GM18867 (cell line): ENCODE data around the gene GPR139.

Experiments
- ATAC-seq: cut with Tn5 transposase; IDR thresholded peaks from one replicate; pipeline ENCODE4 v1.9.1; 2021; ENCODE audit warnings: mild to moderate bottlenecking, moderate library complexity; ENCODE audit not compliant: unreplicated experiment

The GPR139 gene

DNA sequence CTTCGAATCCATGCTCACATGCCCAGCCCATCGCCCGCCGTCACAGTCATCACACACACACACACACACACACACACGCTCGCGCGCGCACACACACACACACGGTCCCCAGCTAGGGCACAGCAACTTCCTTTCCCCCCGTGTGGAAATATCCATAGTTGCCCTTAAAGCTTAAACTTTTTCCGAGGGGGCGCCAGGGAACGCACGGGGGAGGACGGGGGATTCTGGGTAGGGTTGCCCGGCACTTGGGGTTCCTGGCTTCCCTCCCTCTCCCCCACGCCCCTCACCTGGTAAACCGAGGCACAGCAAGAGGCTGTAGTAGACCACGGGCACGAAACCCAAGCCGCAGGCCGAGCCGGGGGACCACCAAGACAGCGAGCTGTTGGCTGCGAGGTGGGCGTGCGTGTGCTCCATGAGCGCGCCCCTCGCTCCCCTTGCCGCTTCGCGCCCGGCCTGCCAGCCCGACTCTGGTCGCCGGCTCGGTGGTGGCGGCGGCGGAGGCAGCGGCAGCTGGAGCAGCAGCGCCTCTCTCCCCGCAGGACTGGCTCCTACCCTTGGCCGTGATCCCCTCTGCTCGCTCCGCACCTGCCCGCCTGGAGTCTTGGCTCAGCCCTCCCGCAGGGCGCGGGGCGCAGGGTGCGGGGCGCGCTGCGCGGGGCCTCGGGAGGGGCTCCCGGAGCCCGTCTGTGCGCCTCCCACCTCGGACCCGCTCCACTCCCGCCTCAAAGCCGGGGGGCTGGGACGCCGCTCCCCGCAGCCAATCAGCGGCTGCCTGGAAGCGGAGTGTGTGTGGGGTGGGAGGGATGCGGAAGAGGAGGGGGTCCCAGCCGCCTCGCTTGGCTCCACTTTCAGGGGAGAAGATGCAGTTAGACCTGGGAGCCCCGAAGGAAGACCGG is at the start of gene GPR139:
Gene GPR139, minus strand, starts transcription at position 688 of the 896 bp plus-strand sequence. Its CDS starts 274 bp downstream, at position 414.
- no peak for ATAC-seq

DNA sequence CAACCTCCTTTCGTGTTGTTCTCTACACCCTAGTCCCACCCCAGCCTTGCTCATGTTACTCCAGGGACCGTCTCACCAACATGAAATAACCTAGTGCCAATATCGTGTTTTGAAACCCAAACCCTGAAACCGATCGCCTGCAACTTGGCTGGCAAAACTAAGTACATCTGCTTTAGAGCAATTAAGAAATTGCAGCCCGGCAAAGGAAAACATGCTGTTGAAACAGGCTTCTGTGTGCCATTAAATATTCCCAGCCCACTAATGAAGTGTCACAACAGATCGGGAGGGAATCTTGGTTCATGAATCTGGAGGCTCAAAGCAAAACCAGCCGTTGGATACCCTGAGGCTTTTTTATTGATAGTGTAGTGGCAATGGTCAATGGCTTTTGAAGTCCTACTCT is 48.3 kb upstream of the GPR139 start:
- ATAC-seq: no peak

DNA sequence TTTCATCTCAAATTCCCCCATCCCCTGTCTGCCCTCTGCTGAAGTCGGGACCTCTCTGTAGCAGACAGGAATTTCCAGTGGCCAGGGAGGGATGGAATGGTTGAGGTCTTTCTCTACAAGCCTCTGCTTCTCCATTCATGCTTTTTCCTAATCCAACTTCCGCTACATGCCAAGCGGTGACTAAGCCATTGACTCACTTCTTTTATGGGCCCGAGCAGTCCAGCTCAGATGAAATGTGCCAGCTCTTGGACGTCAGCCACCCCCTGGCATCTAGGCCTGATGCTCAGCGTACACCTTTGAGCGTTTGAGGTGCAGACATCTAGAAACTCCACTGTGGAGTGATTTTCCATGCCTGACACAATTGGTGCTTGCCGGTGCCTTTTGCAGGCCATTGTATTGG is 40.7 kb upstream of the GPR139 start:
- no peak for ATAC-seq

DNA sequence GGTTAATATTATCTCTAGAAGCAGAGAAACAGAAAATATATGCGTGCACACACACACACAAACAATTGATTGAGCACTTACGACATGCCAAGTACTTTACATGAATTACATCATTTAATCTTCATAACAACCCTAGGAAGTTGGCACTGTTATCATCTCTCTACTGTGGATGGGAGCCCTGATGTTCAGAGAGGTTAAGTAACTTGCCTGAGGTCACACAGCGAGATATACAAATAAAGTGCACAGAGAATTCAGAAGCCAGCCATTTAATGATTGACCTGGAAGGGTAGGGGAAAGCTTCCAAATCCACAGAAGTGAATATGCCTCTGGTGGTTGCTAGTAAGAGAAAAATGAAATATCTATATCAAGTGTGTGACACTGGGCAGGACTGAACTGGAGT is 37.5 kb upstream of the GPR139 start:
- ATAC-seq: no peak

DNA sequence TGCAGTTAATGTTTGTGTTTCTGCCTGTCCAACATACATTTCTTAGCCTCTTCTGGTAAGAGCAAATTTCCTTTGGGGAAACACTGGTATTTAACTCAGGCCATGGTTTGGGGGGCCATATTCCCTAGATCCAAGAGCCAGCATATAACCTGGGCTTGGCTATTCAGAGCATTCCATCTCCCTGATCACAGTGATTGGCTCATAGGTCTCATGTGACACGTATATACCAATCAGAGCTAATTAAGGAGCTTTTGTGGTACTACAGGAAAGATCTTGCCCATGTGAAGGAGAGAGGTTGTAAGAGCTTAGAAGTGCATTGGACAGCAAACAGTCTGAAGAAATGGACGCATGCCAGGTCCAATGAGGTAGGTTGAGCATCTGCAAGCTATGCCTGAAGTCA is 33.4 kb upstream of the GPR139 start:
- ATAC-seq: no peak

DNA sequence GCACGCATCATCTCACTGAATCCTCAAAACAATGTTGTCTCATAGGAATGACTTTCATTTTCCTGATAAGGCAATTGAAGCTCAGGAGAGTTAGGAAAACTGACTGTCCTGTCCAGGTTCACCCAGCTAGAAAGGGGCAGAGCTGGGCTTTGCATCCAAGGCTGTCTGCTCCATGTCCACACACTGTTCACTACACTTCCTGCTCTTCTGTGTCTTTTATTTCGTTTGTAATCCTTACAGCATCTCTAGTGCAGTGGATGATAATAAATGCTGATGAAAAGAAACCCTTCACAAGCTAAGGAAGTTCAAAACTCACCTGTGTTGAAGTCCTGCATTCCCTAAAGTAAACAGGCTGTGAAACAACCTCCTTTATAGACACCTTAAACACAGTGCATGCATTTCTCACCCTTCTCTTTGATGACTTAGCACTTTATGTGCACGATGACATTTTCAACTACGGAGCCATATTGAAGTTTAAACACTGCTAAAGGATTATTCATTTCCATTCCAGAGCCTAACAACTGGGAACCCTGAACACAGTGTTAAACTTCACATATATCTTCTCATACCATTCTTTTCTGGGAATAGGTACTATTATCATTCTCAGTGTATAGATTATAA is 31.0 kb upstream of the GPR139 start:
- no peak for ATAC-seq

DNA sequence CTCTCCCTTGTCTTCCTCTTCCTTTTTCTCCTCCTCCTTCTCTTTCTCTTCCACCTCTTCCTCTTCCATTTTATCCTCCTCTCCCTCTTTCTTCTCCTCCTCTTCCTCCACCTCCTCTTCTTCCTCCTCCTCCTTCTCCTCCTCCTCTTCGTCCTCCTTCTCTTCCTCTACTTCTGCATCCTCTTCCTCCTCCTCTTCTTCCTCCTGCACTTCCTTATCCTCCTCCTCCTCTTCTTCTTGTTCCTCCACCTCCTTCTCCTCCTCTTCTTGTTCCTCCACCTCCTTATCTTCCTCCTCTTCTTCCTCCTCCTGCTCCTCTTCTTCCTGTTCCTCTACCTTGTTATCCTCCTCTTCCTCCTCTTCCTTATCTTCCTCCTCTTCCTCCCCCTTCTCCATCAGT is 28.8 kb upstream of the GPR139 start:
- ATAC-seq: no peak

DNA sequence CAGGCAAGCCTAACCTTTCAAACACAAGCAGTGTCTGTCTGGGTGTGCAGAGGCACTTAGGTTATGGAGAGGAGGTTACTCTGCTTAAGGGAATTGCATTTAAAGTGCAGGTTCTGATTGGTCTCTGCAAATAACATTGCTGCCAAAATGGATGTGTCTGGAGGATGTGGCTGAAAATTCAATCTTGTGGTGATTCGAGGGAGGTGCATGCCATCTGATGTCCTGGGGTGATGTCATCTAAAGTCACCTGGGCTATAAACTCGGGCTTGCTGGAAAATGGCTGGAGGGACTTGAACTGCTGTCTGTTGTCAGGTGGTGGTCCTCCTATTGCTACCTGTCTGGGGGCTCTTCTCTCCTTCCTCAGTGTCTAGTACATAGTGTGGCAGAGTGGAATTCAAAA is 28.3 kb upstream of the GPR139 start:
- ATAC-seq: no peak

DNA sequence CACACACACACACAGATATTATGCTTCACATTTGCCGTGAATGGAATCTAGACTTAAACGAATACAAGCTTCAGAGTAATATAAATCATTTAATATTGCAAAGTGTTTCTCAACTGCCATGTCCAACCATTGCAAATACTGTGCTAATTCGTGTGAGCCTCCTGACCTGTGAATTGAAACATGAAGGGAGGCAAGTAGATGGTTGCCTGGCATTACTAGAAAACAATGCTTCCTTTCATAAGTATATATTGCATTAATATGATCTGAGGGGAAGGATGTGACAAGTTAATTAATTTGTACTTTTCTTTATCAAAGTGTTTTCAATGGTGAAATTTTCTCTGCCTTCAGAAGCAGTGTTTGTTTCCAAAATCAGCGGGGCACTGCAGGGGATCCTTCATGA is 25.7 kb upstream of the GPR139 start:
- ATAC-seq: no peak

DNA sequence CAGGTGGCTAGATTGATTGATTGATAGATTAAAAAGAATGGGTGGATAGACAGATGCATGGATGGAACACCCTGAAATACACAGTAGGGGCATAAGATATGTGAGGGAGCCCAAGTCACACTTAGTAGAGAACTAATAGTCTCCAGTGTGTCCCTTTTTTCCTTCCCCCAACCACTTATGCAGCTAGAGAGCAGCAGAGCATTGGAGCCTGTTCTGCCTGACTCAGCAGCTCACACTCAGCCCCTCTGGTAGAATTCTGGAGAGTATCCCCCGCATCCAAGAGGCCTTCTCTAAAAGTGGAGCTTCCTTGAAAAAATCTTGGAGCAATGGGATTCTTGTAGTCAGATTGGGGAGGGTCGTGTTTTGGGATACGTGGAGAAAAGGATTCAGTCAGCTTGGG is 20.5 kb upstream of the GPR139 start:
- ATAC-seq: no peak

DNA sequence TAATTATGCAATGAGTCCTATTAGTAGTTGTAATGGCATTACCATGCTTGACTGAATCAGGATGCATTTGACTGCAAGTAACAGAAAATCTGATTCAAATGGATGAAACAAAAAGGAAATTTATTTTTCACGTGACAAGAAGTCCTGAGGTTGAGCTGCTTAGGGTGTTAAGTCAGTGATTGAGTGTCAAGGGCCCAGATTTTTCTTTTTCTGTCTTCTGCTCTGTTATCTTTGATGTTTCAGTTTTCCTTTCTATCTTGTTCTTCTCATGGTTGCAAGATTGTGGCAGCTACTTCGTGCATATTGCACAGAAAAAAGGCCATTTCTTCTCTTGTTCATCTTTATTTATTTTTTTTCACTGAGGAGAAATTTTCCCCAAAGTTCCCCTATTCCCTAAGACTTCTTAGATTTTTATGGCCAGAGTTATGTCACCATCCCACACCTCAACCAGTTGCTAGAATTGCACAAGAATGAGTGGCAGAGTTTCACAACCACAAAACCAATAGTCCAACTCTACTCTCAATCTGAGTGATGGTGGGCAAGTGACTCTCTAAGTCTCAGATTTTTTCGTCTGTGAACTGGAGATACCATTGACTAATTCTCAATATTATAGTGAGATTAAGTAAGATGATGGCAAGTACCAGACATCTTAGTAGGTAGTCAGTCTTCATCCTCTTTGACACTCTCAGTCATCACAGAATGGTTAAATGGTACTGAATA is 15.7 kb upstream of the GPR139 start:
- ATAC-seq: no peak

DNA sequence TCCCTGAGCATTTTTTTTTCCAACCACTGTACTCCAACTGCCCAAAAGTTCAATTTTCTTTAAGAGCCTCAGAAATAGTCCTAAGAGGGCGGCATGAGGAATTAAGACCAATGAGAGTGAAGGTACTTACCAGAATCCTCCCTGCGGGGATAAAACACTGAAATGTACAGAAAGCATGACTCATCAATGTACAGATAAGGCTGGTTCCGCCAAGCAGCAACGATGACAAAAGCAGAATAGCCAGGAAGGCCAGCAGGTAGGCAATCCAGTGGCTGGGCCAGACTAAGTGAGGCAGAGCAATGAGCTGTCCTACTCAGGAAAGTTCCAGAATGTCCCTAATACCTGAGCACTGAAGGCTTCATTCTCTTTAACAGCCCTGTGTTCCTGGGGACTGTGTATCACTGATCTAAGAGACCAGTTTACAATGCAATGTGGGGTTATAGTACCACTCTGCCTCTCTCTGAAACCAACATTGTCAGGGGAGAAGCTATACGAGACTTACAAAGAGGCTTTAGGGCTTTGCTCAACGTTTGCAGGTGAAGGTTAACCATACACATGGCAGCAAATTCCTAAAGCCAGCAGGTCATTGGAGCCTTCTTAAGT is 11.0 kb upstream of the GPR139 start:
- ATAC-seq: no peak

DNA sequence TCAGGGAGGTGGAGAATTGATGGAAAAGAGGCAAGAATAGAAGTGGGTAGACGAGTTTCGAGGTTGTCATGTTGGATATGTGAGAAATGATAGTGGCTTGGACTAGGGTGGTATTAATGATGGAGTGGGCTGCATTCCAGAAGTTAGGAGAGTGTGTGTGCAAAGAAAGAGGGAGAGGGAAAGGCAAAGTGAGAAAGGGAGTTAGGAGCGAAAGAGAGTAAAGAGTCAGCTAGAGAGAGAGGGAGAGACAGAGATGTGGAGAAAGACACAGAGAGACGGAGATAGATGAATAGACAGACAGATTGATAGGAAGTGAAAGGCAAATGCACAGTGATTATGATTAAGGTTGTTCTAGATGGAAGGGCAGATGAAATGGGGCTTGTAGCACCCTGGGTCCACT is 5.4 kb upstream of the GPR139 start:
- ATAC-seq: no peak

DNA sequence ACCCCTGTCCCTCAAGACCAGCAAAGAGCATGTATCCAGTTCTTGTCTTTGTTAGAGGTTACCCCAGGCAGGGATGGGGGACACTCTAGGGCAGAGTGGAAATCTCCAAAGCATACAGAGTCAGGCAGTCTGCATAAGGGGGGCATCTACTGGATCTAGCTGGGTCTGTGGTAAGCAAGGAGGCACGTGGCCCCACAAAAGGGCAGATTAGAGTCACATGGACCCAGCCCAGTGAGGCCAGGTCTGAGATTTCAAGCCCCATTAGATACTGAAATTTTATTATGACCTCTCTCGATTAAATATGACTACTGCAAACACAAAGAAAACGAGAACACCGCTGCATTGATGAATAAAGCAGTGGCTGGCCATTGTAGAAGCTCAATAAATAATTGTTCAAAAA is 1.6 kb upstream of the GPR139 start:
- no peak for ATAC-seq

DNA sequence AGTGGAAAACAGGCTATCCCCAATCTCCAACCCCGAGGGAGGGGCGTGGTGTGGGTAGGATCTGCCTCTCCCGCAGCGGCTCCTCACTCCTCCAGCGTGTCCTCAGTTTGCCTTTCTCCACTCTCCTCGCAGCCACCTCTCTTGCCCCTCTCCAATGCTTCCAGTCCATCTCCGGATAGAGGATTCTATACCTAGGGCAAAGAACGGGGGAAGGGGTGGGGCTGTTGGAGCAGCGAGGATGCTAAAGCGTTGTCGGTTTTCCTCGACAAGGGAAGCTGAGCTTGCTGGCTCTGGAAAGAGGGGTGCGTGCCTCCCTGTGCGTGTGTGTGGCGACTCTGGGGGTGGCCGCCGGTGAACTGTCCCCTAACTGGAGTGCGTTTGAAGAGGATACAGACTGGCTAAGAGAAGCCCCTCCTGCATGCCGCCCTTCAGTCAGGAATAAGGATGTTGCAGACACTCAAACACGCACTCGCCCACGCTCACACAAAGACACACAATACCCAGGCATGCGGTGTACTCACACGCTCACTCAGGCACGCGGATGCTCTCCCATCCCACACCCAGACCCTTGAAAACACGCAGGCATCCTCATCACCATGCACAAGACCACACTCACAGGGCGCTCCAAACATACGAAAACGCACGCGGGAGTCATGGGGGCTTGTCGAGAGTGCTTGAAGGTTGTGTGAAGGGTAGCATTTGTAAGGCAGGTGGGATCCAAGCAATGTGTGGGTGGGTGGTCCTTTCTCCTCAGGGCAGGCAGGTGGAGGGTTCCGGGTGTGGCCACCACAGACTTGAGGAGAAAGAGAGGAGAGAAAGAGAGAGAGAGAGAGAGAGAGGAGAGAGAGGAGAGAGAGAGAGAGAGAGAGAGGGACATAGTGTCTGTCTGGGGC is 655 bp upstream of the GPR139 start:
- no peak for ATAC-seq

DNA sequence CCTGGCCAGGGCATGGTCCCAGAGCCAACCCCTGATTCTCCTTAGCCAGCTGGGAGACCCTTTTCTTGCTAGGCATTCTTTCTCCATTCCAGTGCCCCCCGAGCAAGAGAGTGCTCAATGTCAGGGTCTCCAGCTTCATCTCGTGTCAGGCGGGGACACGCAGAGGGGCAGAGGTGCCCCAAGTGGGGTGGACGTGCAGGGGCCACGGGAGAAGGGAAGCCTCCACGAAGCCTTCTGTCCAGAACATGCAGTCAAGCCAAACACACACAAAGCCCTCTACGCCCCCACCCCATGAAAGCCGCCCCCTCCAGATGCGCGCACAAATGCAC is 852 bp downstream of the GPR139 start:
- ATAC-seq: no peak

DNA sequence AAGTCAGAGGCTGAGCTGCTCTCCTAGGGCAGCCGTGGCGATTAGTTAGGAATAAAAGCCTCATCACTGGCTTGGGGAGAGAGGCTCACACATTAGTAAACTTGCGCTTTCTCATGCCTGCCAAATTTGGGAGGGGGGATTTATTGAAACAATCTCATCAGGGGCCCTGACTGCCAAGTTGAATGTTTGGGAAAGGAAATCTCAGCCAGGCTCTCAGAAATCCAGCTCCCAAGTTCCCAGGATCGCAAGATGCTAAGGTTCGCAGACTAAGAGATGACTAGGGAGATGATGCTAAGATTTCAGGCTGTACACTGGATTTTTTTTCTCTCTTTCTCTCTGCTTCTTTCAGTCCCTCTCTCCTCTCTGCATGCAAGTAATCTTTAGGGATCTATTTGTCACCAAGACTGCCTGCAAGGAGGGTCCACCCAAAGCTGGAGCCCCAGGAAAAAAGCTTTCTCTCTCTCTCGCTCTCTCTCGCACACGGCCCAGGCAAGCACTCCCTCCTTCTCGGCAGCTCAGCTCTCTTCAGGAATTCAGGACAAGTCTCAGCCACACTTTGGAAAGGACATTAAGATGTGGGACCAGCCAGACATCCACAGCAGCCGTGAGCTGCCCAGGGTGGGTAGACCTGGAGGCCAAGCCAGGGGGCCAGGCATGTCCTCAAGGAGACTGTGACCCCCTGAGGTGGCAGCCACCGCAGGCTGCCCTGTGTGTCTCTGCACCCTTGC is 1.4 kb downstream of the GPR139 start:
- no peak for ATAC-seq

DNA sequence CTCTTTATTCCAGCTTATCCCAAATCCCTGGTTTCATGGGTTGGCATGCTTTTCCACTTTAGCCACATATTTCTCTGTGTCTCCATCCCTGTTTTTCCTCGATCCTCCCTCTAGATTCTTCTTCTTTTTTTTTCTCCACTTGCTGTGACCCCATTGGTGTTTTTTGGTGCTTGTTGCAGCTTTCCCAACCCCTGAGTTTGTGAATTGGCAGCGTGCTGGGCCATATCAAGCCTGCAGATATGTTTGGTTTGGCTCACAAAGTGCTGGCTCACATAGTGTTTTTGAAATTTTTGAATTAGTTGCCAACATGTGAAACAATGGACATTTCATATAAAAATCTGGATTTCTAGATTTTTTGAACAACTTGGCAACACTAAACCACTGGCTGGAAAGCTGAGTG is 8.8 kb downstream of the GPR139 start:
- ATAC-seq: no peak

DNA sequence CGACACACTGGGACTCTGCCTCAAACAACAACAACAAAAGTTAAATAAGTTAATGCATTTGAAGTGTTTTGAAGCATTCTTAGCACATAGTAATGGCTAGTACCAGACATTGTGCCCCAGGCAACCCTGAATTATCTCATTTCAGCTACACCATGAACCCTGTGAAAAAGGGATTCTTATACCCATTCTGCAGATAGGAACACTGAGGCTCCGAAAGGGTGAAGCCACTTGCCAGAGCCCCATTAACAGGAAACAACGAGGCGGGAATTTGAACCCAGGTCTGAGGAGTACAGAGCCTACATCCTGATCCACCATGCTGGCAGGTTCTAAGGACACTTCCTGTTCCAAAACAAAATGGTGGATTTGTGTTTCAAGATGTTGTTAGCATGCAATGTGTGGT is 9.2 kb downstream of the GPR139 start:
- ATAC-seq: no peak

DNA sequence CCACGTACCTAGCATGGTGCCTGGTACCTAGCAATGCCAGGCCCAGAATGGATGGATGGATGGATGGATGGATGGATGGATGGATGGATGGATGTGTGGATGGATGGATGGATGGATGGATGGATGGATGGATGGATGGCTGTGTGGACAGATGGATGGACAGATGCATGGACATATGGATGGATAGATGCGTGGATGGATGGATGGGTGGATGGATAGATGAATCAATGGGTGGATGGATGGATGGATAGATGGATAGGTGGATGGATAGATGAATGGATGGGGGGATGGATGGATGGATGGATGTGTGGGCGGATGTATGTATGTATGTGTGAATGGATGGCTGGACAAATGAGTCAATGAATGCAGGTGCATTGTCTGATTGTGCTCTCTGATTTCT is 12.6 kb downstream of the GPR139 start:
- no peak for ATAC-seq
